Upper lobe of left lung (tissue), 4 donors: ENCODE data around the gene ASCC1.

ENCODE experiments used
- EP300 ChIP-seq, 4 donors: sonication (generic); formaldehyde crosslinking; IDR thresholded peaks; one replicate each; pipeline ENCODE4 v1.5.1; 2017; ENCODE audit warnings: antibody characterized with exemption in 4 of 4, control low read depth in 2 of 4
- POLR2A ChIP-seq, 4 donors: fragments of 450-650 bp; IDR thresholded peaks; one replicate each; pipeline ENCODE4 v1.5.1; 2016 to 2017; ENCODE audit warnings: antibody characterized with exemption in 4 of 4, mild to moderate bottlenecking in 2 of 4
- TF ChIP-seq, protein P1 (sequence below), 6 experiments: fragments of 450-650 bp in 4 of 6; fragments of 200-600 bp in 2 of 6; sonication (generic) in 2 of 6; IDR thresholded peaks; one replicate each; pipeline ENCODE4 v1.5.1; 2016 to 2019; ENCODE audit warnings: antibody characterized with exemption in 6 of 6

DNA sequence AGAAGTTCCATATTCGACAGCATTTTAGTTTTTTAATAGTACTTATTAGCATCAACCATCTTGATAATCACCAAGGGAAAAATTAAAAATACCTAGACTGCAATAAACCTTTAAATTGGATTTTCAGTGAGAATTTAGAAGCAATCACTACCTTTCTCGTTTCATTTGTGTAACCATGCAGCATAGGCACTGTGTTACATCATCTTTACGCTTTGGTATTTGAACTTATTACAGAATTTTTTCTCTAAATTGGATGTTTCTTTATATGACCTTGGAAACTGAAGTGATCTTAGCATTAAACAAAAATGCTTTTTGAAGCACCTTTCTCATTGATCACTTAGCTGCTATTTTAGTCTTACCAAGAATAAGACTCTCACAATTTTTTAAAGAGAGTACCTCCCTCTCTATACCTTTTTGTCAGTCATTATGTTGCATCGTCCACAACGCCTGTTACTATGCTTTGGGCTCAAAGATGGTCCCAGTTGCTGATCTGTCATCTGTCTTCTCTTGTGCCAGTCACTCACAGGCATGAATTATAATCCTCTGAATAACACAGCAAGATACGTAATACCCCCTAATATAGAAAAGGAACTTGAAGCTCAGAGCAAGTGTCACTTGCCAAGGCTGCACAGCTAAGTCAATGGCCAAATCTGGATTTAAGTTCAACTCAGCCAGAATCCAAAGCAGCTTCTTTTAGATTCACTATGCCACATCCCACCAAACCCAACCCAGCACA, 19.6 kb upstream of the ASCC1 start:
- TF ChIP-seq, protein P1, sequence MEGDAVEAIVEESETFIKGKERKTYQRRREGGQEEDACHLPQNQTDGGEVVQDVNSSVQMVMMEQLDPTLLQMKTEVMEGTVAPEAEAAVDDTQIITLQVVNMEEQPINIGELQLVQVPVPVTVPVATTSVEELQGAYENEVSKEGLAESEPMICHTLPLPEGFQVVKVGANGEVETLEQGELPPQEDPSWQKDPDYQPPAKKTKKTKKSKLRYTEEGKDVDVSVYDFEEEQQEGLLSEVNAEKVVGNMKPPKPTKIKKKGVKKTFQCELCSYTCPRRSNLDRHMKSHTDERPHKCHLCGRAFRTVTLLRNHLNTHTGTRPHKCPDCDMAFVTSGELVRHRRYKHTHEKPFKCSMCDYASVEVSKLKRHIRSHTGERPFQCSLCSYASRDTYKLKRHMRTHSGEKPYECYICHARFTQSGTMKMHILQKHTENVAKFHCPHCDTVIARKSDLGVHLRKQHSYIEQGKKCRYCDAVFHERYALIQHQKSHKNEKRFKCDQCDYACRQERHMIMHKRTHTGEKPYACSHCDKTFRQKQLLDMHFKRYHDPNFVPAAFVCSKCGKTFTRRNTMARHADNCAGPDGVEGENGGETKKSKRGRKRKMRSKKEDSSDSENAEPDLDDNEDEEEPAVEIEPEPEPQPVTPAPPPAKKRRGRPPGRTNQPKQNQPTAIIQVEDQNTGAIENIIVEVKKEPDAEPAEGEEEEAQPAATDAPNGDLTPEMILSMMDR (IDR thresholded peaks at IDR 0.05), result no peak
- no peak for TF ChIP-seq POLR2A (IDR thresholded peaks at IDR 0.05)
- TF ChIP-seq EP300 (IDR thresholded peaks at IDR 0.05), result no peak
